Gastrocnemius medialis (tissue), 4 donors: ENCODE data around the gene XYLT1. TPM values are rescaled to one million over a fixed set of nuclear protein-coding genes. Genes with fewer than 3 reads are reported as not detected.

Source experiments
- ATAC-seq, 2 donors: fragments of 150-250 bp; one replicate each; pipeline ENCODE4 v1.9.1; 2016
- DNase-seq, 2 donors: peaks; one replicate each; pipeline ENCODE4 v3.0.0-alpha.2; 2019
- H3K27ac ChIP-seq, 4 donors: fragments of 200-600 bp; sonication (generic); 1 replicate in 1 of 4; 2 replicates in 3 of 4; pipeline ENCODE4 v1.5.1; 2016 to 2018; ENCODE audit warnings: mild to moderate bottlenecking in 2 of 4, moderate library complexity in 1 of 4
- H3K27me3 ChIP-seq, 3 donors: fragments of 200-600 bp; sonication (generic) in 2 of 3; 1 replicate in 1 of 3; 2 replicates in 2 of 3; pipeline versions ENCODE4 v1.5.1 to v1.6.0; 2016 to 2019; ENCODE audit warnings: mild to moderate bottlenecking in 1 of 3, moderate library complexity in 1 of 3
- H3K36me3 ChIP-seq, 2 donors: fragments of 200-600 bp; sonication (generic) in 1 of 2; one replicate each; pipeline ENCODE4 v1.5.1; 2017 to 2018
- H3K4me1 ChIP-seq, 2 donors: fragments of 200-600 bp; sonication (generic) in 1 of 2; one replicate each; pipeline ENCODE4 v1.5.1; 2016 to 2017; ENCODE audit warnings: mild to moderate bottlenecking in 2 of 2
- H3K4me3 ChIP-seq, 4 donors: fragments of 200-600 bp; sonication (generic) in 3 of 4; 1 replicate in 1 of 4; 2 replicates in 3 of 4; pipeline ENCODE4 v1.5.1; 2016 to 2019; ENCODE audit warnings: mild to moderate bottlenecking in 2 of 4
- H3K9me3 ChIP-seq, 3 donors: fragments of 200-600 bp; sonication (generic) in 2 of 3; 1 replicate in 1 of 3; 2 replicates in 2 of 3; pipeline ENCODE4 v1.5.1; 2016 to 2019
- POLR2A ChIP-seq, 2 donors: fragments of 450-650 bp; IDR thresholded peaks; one replicate each; pipeline ENCODE4 v1.6.1; 2017; ENCODE audit warnings: antibody characterized with exemption in 2 of 2, mild to moderate bottlenecking in 2 of 2, moderate library complexity in 2 of 2
- in situ Hi-C, 4 donors: fragments of 200-750 bp; cut with MboI; loops; one replicate each; pipeline versions ENCODE4 v1.15.0 to v1.8.0; 2017; ENCODE audit warnings: low sequenced_read_pairs in 4 of 4
- intact Hi-C: fragments of 100-400 bp; cut with DNase I; formaldehyde crosslinking; loops from one replicate; pipeline ENCODE4 v1.15.1; 2023; ENCODE audit warnings: low total_unique reads
- total RNA-seq, 4 donors: library from RNA; depleted of rRNA; stranded (reverse); fragments of >200 nt; gene quantifications; one replicate each; pipeline versions ENCODE4 v1.1.0 to v1.2.3, GENCODE V29; 2016
- TF ChIP-seq, protein P1 (sequence below), 5 experiments: fragments of 450-650 bp in 3 of 5; fragments of 200-600 bp in 2 of 5; sonication (generic) in 2 of 5; IDR thresholded peaks in 4 of 5; conservative IDR thresholded peaks in 1 of 5; 1 replicate in 4 of 5; 2 replicates in 1 of 5; pipeline ENCODE4 v1.5.1; 2016 to 2019; ENCODE audit warnings: antibody characterized with exemption in 5 of 5, mild to moderate bottlenecking in 3 of 5, moderate library complexity in 3 of 5

Gene XYLT1
- total RNA-seq, 4 donors from 2014 or later, result 0.87 to 7.9 (median 1.4) TPM

DNA sequence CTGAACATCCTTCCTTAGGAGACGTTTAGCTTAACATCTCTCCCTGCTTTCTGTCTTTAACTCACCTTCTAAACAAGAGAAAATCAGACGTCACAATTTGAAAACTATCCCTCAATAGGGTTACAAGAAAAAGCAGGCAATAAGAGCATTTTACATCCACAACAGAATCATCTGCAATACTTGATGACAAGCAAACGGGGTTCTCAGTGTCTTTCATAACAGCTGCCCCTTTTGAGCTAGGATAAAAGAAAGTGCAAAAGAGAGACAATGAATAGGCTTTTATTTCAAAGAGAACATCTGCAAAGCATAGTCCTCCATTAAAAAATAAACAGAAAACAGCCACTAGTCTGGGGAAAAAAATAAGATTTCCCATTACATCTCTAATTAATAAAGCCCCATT is 13.2 kb downstream of the XYLT1 start:
- H3K36me3 ChIP-seq, result no peaks in the 10 kb centered on the region
- H3K27me3 ChIP-seq, result no peaks in the 10 kb centered on the region
- no peaks in the 10 kb centered on the region for H3K9me3 ChIP-seq
- no peak for TF ChIP-seq POLR2A (IDR thresholded peaks at IDR 0.05)
- TF ChIP-seq, protein P1, sequence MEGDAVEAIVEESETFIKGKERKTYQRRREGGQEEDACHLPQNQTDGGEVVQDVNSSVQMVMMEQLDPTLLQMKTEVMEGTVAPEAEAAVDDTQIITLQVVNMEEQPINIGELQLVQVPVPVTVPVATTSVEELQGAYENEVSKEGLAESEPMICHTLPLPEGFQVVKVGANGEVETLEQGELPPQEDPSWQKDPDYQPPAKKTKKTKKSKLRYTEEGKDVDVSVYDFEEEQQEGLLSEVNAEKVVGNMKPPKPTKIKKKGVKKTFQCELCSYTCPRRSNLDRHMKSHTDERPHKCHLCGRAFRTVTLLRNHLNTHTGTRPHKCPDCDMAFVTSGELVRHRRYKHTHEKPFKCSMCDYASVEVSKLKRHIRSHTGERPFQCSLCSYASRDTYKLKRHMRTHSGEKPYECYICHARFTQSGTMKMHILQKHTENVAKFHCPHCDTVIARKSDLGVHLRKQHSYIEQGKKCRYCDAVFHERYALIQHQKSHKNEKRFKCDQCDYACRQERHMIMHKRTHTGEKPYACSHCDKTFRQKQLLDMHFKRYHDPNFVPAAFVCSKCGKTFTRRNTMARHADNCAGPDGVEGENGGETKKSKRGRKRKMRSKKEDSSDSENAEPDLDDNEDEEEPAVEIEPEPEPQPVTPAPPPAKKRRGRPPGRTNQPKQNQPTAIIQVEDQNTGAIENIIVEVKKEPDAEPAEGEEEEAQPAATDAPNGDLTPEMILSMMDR (IDR thresholded peaks at IDR 0.05 in 4 of 5, conservative IDR thresholded peaks at IDR 0.05 in 1 of 5), result no peak
- H3K4me3 ChIP-seq, result no peak overlapping the region
- no peak overlapping the region for H3K27ac ChIP-seq
- intact Hi-C loops (no loop called here), in situ Hi-C loops (loop anchor here in 2 of 4 donors (25.0 kb wide), 3 partner anchors 220 to 595 kb away; no protein-coding TSS in a partner anchor)
- no peaks in the 10 kb centered on the region for H3K4me1 ChIP-seq
- DNase-seq, result no peak
- no peak for ATAC-seq

- Histone ChIP-seq H3K27me3 (no peaks in the 10 kb centered on the region), H3K27ac (no peak overlapping the region), H3K4me3 (no peak overlapping the region), H3K9me3 (no peaks in the 10 kb centered on the region), H3K36me3 (no peaks in the 10 kb centered on the region), H3K4me1 (no peaks in the 10 kb centered on the region)
- no peak for TF ChIP-seq POLR2A (IDR thresholded peaks at IDR 0.05)
- TF ChIP-seq, protein P1 (IDR thresholded peaks at IDR 0.05 in 4 of 5, conservative IDR thresholded peaks at IDR 0.05 in 1 of 5), result no peak
- in situ Hi-C loops, result loop anchor here in 2 of 4 donors (25.0 kb wide), 3 partner anchors 217 to 592 kb away; no protein-coding TSS in a partner anchor
- intact Hi-C loops, result no loop called here
- ATAC-seq (no peak), DNase-seq (no peak)
Measured at GRCh38 chr16:17454162-17454730, 16.5 kb downstream of the XYLT1 start.

DNA sequence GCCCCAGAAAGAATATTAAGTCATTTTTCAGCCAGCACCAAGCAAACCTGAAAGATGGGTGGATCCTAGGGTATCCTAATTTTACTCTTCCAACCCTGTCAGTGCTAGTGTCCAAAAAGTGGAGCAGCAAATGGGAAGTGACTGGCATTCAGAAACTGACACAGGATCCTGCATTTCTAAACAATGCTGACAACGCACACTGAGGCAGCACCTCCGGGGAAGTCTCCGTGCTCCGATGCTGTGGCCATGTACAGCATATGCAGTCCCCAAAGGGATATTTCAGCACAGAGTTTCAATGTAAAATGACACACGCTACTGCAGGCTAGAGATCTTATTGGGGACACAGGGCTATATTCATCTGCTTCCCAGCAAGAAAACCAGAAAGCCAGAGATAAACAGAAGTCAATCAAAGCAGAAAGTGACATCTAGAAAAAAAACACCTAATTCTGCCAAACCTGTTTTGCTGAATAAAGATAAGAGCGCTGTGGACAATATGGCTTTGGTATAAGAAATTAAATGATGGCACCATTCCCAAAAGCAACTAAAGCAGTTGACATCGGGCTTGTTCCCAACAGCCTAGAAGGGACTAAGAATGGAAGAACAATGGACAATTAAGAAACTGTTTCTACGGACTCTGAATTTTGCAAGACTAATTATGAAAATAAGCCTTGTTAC is 17.3 kb downstream of the XYLT1 start:
- intact Hi-C loops, result no loop called here
- Histone ChIP-seq H3K4me1 (no peaks in the 10 kb centered on the region), H3K36me3 (no peaks in the 10 kb centered on the region), H3K9me3 (no peaks in the 10 kb centered on the region), H3K27me3 (peaks cover 0 to 3% (median 0%) of the 10 kb centered on the region in 3 donors), H3K27ac (no peak overlapping the region), H3K4me3 (no peak overlapping the region)
- in situ Hi-C loops, result loop anchor here in 2 of 4 donors (25.0 kb wide), 3 partner anchors 216 to 591 kb away; no protein-coding TSS in a partner anchor
- no peak for TF ChIP-seq POLR2A (IDR thresholded peaks at IDR 0.05)
- TF ChIP-seq, protein P1 (IDR thresholded peaks at IDR 0.05 in 4 of 5, conservative IDR thresholded peaks at IDR 0.05 in 1 of 5), result no peak
- DNase-seq (no peak), ATAC-seq (no peak)

GRCh38 chr16:17452922-17453321 is 17.8 kb downstream of the XYLT1 start:
- Histone ChIP-seq H3K9me3 (no peaks in the 10 kb centered on the region), H3K4me1 (no peaks in the 10 kb centered on the region), H3K4me3 (no peak overlapping the region), H3K27ac (no peak overlapping the region), H3K27me3 (peaks cover 0 to 3% (median 0%) of the 10 kb centered on the region in 3 donors), H3K36me3 (no peaks in the 10 kb centered on the region)
- TF ChIP-seq, protein P1 (IDR thresholded peaks at IDR 0.05 in 4 of 5, conservative IDR thresholded peaks at IDR 0.05 in 1 of 5), result no peak
- TF ChIP-seq POLR2A (IDR thresholded peaks at IDR 0.05), result no peak
- ATAC-seq (no peak), DNase-seq (no peak)
- in situ Hi-C loops (loop anchor here in 2 of 4 donors (25.0 kb wide), 3 partner anchors 216 to 591 kb away; no protein-coding TSS in a partner anchor), intact Hi-C loops (no loop called here)
